Stimulated activated CD4-positive, alpha-beta T cell treated with anti-CD3 and anti-CD28 coated beads, Interleukin-12 subunit alpha, Interleukin-12 subunit beta, amount 100 ng/mL, for 24 hours (primary cell): ENCODE measurements around the gene FIG4.
"Not testable (repeated sequence)": the region's sequence is repeated elsewhere in the genome, so short reads cannot be mapped to it uniquely, and the experiment has no call there.

Experiments
- DNase-seq, 2 experiments: peaks; one replicate each; pipeline ENCODE4 v3.0.0-alpha.2; 2020; ENCODE audit warnings: low read depth in 2 of 2

The FIG4 gene

DNA sequence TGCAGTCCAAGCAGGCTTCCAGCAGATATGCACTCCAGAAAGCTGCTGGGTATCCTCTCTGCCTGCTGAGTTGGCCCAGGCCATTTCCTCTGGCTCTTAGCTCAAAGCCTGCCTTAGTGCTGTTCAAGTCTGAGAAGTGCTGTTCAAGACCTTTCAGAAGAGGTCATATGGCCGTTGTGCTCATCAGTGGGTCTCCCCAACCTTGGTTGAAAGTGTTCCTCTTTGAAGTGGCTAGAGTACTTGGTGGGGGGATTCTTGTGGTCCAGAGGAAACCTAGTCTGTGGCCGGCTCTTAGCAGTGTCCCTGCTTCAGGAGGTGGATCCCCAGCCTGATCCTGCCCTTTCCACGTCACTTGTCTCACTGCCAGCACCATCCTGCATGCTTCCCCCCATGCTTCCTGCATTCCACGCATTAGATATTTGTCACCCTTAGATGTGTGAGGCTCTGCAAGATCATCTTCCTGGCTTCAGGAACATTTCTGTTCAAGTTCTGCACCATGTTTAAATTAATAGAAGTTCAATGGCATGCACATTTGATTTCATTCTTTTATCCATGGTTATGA, 105.0 kb downstream of the FIG4 start:
- no peak for DNase-seq

- no peak for DNase-seq
Observed at GRCh38 chr6:109799129-109799528, 108.0 kb downstream of the FIG4 start.

- no peak for DNase-seq
Observed at GRCh38 chr6:109799664-109800063, 108.6 kb downstream of the FIG4 start.

DNA sequence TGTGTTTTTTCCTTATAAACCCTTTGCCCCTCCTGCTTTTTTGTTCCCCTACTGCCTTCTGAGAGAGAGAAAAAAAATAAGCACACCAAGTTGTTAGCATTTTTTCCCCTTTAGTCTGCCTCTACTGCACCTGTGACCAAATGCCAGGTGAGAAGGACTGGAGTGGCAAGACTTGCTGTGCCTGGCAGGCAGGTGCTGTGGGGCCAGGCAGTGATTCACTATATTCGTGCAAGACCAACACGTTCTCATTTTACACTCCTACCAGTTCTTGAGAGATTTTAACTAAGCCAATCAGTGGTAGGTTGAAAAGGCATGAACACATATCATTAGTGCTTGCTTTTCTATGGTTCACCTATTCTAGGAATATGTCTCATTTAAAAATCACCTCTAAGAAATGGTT, 109.7 kb downstream of the FIG4 start:
- DNase-seq: no peak

GRCh38 chr6:109801794-109802193, 110.7 kb downstream of the FIG4 start:
- DNase-seq: no peak

DNA sequence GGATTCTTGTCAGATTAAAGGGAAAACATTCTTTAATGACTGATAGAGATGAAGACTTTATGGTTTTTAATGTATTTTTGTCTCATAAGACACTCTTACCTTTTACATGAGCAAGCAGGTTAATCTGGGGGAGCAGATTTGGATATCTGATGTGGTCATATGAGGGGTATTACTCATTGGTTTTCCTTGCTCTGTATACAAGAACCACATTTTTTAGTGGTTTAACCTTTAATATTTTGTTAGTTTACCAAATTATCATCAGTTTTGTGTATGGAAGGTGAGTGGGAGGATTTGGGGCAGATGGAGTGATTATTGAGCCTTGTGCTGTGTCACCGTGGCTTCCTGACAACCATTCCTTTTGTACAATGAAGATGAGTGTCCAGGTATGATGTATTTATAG, 112.9 kb downstream of the FIG4 start:
- DNase-seq: no peak

DNA sequence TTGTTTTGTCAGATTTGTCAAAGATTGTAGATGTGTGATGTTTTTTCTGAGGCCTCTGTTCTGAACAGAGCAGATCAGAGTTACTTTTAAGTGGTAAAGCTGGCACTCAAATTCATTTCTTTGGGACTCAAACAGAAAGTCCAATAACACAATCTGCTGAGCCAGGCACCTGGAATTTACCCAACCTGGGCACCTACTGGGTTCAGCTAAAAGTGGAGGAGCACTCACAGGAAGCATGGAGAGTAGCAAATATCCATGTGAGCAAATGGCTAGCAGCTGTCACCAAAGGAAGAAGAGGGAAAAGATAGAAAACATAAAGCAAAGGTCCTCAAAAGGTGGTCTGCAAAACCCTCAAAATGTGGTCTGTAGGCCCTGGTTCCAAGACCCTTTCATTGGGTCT, 116.8 kb downstream of the FIG4 start:
- no peak for DNase-seq

GRCh38 chr6:109808837-109809236, 117.7 kb downstream of the FIG4 start:
- DNase-seq: no peak

GRCh38 chr6:109815054-109815453, 124.0 kb downstream of the FIG4 start:
- DNase-seq: no peak

DNA sequence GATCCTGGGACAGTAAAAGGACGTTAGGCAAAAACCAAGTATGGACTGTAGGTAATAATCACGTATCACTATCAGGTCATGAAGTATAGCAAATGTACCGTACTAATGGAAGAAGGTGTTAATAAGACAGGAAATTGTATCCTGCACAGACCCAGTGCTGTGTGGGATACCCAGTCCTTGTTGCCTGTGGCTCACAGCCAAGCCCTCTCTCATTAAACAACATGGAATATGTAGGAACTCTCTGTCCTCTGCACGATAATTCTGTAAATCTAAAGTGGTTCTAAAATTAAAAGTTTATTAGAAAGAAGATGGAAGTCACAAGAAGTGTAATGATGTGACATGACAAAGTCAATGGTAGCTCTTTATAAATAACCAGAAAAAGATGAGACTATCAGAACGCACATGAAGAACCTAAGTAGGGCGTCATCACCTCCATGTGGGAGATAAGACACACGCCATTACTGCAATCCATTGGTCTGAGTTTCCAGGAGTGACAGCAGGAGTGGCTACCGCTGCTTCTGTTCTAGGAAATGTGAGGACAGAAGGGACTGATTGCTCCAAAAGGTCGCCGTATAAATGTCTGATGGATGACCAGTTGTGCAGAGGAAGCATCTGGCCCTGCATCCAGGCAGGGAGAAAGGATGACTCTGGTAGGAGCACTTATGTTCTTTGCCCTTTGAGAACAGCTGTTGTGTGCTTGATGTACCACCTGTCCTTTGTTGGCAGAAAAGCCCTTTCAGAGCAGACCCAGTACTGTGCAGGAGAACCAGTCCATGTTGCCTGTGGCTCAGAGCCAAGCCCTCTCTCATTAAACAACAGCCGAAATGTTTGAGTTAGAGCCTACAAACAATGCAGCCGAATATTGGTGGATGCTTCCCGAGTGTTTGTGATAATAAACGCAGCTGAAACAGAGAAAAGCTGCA, 125.6 kb downstream of the FIG4 start:
- DNase-seq: no peak

DNA sequence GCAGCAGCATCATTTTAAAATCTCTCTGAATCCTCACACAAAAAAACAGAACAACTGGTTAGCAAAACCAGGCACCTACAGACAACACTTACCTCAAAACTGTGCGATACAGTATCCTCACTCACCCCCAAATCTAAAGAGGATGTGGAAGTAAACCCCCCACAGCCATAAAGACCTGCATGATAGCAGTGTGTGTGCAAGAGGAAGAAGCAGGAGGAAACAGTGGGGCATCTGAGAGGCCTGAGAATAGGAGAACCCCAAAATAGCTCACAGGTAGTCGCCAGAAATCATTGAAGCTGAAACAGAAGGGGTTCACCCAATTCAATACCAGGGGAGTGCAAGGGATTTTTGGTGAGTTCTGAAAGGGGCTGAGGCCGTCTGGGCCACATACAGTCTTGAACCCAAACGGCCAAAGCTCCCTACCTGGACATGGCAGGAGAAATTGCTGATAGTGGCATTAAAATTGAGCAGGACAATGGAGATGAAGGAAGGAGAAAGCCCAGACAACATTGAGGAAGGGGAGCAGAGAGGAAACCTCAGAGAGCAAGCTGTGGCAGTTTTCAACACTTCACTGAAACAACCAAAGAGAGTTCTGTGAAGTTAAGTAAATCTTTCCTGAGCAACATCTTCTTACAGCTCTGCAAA, 129.7 kb downstream of the FIG4 start:
- no peak for DNase-seq

DNA sequence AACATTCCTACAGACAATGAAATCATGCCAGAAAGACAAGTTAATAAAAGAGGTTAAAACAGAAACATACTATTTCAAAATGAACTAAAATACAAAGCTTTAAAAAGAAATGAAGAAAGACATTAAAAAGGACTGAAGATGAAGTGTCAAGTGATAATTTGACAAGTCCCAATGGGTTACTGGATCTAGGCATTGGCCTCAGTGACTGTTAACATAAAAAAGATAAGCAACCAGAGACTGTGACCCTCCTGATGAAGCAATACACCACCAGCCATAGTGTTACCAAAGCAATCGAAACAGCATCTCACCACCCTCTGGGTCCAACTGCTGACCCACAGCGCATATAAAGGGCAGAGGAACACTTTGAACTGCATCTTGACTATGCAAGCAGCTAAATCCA, 130.3 kb downstream of the FIG4 start:
- DNase-seq: no peak

- DNase-seq: no peak
Observed at GRCh38 chr6:109824105-109824504, 133.0 kb downstream of the FIG4 start.

GRCh38 chr6:109826551-109826950, 135.5 kb downstream of the FIG4 start:
- DNase-seq: no peak

DNA sequence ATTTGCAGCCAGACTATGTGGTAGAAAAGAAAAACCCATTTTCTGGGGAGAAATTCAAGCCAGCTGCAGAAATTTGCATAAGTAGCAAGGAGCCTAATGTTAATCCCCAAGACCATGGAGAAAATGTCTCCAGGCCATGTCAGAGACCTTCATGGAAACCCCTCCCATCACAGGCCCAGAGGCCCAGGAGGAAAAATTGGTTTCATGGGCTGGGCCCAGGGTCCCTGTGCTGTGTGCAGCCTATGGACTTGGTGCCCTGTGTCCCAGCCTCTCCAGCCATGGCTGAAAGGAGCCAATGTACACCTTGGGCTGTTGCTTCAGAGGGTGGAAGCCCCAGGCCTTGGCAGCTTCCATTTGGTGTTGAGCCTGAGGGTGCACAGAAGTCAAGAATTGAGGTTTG, 140.3 kb downstream of the FIG4 start:
- DNase-seq: not testable (repeated sequence)

DNA sequence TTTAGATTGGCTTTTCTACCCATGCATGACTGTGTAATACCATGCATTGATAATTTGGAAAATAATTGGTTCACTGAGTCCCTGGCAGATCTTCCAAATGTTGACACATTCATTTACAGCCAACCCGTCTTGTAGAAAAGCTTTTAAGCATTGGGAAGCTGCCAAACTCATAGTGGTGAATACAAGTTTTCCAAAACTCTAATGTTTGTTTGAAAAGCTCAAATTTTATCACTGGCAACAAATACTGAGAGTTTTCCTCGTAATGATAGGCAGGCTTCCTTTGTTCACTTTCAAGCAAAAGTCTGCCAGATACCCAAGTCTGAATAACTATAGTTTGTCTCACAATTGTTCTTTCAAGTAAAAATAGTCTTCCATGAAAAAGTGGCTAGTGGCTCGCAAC, 143.0 kb downstream of the FIG4 start:
- no peak for DNase-seq

GRCh38 chr6:109834595-109835437, 143.7 kb downstream of the FIG4 start:
- no peak for DNase-seq

DNA sequence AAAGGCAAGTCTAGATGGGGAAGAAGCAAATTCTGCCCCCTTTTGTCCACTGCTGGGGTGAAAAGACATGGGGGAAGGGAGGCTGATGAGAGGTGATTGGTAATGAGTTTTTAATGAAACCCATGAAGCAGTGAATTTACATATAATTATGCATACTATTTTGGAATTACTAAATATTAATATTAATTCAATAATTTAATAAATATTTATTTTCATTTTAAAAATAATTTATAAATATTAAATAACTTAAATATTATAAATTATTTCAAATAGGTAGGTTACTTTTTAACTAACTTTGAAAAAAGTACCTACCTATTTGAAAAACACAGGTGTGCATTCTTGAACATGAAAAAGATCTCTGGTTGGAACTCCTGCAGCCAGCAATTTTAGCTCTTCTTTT, 148.9 kb downstream of the FIG4 start:
- DNase-seq: no peak

- DNase-seq: no peak
Observed at GRCh38 chr6:109840796-109841195, 149.7 kb downstream of the FIG4 start.

DNA sequence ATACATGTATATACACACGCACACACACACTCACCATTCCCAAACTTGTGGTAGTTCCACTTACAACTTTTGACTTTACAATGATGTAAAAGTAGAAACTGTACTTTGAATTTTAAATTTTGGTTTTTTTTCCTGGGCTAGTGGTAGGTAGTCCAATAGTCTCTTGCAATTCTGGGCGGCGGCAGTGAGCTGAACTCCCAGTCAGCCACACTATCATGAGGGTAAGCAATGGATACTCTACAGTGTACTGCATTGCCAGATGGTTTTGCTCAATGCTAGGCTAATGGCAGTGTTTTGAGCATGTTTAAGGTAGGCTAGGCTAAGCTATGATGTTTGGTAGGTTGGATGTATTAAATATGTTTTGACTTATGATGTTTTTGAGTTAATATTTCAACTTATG, 150.8 kb downstream of the FIG4 start:
- no peak for DNase-seq

- DNase-seq: no peak
Observed at GRCh38 chr6:109852713-109853112, 161.6 kb downstream of the FIG4 start.

DNA sequence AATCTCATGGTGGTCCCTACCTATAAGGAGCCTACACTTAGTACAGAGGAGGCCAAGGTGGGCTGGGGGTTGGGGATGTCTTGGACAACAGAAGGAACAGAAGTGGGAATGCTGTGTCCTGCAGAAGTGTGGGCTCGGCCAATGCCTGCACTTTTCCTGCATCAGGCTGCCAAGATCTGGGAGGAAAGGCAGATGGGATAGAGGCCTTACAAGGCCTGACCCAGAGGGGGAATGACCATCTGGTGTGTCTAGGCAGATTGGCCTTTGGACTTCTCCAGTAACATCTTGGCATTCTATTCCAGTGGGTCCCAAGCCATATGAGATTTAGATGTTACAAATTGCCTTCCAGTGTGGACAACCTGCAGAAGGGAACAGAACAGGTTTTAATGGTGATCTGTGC, 162.3 kb downstream of the FIG4 start:
- no peak for DNase-seq
